GM21367 (cell line): Measurements from ENCODE around the gene DACH2.

Experiments
- ATAC-seq: cut with Tn5 transposase; IDR thresholded peaks from one replicate; pipeline ENCODE4 v1.9.1; 2021; ENCODE audit not compliant: unreplicated experiment

The DACH2 gene

DNA sequence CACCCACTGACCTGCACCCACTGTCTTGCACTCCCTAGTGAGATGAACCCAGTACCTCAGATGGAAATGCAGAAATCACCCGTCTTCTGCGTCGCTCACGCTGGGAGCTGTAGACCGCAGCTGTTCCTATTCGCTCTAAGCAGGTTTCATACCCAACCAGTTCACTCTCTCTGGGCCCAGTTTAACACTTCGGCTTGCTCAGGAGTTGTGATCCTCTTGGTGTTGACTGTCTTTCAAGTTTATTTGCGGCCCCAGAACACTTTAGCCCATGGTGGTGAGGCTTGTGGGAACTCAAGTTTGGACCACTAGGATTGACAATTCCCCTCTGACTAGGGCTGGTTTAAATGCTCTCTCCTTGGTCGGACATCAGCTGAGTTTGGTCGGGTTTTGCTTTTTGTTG, 147.0 kb downstream of the DACH2 start:
- no peak for ATAC-seq

DNA sequence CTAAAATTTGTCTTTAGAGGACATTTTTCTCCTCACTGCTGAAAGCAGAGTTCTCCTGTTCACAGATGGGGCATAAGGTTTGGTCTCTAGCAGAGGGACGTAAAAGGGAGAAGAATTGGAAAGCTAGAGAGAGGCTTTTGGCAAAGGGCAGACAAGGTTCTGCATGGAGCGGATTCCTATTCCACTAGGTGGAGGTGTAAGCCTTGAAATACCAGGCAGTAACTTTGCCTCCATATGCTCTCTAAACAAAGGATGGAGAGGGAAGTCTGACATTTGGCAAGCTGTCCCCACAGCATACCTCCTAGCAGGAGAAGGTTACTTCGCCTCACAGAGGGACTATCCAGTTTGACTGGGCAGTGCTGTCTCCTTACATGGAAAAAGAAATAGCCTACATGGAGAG, 174.7 kb downstream of the DACH2 start:
- no peak for ATAC-seq

DNA sequence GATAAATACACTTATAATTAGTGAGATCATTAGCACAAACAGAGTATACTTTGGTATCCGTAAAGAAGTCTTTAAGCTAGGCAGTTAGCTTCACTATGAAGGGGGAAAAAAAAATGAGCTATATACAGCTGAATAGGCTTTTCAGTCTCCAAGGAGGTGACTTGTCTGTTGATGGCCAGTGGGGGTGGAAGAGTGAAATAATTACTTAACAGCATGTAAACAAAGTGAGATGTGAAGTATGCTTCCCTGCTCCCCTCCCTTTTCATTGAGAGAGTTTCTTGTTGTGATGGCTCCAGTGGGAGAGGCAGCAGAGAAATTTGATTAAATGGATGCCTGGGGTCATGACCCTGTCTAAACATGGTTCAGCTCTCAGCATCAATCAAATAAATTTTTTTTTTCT, 180.9 kb downstream of the DACH2 start:
- ATAC-seq, result no peak

DNA sequence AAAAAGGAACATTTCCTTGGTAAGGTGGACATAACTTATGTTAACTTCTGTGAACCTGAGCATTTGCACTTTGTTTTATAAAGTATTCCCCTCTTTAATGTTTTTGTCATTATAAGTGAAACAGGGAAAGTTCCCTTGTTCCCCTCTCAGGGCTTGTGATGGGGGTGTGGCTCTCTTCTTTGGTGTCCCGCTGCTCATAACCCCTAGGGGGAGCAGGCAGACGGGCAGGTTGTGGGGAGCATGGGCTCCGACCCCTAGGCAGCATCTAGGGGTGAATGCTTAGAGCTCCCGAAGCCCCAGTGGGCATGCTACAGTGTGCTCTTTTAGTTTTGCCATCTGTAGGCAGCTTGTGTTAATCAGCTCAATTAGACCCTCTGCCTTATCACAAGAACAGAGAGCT, 200.4 kb downstream of the DACH2 start:
- ATAC-seq, result no peak

DNA sequence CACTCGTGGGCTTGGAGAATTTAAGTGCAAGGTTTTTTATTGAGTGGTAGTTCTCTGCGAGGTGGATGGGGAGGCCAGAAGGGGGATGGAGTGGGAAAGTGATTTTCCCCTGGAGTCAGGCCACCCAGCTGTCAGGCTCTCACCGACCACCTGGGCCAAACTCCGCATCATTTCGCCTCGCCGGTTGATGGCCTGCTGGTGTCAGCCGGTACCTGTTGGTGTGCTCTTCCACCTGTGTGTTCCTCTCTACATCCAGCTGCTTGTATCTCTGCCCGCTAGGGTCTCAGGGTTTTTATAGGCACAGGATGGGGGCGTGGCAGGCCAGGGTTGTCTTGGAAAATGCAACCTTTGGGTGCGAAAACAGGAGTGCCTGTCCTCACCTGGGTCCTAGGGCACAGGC, 200.9 kb downstream of the DACH2 start:
- no peak for ATAC-seq

DNA sequence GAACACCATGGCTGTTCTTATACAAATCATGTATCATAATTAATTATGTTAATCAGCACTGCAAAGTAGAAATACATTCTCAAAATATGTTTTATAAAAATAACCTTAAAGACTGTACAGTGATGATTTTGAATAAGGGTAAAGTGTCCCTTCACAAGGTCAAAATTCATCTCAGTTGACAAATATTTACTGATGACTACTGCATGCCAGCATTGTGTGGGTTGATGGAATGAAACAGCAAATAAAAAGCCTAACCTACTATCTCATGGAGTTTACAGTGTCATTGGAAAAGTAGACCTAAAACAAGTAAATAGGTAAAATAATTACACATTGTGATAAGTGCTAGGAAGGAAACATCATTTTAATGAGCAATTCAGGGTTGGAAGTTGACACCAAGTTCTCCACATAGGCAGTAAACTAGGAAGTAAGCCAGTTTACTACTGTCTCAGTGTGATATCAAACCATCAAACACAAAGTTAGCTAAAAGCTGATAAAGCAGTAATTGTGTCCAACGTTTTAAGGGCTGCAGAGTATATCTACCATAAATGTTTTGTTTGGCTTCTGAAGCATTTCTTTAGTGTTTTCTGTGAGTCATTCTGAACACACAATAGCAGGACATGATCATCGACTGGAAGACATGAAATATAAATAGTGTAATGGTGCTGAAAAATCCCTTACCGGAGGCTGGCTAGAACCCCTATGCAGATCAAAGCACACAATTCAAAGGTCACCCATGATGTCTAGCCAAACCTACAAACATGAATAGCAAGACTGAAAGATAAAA, 221.8 kb downstream of the DACH2 start:
- no peak for ATAC-seq

DNA sequence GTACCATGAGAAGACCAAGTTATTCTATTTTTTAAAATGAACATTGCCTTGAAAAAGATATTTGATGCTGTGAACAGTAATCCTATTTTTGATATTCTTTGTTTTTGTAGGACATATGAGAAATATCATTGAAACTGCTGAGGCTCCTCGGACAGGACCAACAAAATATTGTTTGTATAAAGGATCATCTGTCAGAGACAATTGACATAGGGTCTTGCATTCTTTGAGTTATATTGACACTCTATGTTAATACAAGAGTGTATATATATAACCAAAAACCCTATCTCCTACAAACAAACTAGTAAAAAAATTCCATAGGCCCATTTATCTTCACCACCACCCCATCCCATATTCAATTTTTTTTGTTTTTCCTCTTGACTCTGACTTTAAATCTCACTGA, 222.7 kb downstream of the DACH2 start:
- no peak for ATAC-seq

DNA sequence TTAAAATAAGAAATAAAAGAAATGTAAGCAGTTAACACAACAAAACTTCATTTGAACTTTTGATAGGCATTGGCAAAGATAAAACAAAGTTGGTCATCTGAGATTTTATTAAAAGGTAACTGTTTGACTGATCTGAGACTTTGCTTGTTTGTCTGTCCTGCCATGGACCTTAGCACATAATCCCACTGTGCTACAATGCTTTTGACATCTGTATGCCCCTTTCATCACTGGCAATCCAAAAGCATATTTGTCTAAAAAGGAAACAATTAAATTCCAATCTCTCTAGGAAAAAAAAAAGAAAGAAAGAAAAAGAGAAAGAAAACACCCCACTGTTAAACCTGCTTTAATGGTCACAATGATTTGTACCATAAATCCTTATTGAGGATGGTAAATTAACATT, 231.0 kb downstream of the DACH2 start:
- no peak for ATAC-seq

DNA sequence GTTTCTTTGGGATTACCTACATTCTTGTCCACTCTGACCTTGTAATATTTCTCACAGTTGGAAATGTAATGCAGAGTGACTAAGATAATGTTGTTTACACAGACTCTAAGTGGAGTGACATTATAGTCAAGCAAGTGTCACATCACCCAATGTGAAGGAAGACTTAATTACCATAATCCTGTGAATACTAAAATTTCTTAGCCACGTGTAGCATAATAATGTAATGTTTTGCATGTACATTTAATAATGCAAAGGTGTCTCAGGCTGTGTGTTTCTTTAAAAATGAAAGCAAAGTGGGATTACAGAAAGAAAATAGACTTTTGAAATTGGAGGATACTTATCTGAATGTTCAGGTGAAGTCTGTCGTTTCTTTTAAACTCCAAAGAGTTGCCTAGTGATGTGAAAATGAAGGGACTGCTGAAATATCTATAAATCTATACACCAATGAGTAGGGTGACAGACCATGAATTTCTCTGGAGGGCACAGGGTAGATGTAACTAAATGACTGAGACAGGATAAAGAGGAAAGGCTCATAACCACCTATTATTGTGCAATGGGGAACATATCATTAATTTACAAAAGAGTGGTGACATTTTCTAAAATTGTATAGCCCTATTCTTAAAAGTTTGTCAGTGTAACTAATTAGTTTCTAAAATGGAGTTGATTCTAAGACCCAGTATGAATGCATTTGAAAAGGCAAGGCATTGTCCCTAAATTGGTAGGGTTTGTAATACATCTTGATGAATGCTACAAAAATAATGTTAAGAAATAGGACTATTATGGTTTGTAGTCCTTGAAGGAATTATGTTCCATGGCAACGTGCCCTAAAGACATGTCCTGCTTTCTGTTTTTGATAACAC, 235.7 kb downstream of the DACH2 start:
- no peak for ATAC-seq

DNA sequence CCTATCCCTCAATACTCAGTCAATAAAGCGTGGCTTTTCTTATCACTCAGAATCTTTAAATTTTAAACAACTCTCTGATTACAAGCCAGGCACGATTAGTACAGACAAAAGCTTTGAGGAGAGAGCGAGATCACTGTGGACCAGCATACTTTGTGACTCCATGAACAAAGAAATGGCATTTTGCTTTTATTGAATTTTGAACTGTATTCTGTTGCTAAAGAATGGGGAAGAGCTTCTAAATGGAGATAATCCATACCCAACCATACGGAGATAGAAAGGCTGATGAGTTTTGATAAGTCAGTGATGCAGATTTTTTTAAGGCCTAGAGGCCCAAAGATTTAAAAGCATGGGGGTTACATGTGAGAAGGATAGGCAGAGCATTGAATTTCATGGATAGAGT, 259.1 kb downstream of the DACH2 start:
- no peak for ATAC-seq

DNA sequence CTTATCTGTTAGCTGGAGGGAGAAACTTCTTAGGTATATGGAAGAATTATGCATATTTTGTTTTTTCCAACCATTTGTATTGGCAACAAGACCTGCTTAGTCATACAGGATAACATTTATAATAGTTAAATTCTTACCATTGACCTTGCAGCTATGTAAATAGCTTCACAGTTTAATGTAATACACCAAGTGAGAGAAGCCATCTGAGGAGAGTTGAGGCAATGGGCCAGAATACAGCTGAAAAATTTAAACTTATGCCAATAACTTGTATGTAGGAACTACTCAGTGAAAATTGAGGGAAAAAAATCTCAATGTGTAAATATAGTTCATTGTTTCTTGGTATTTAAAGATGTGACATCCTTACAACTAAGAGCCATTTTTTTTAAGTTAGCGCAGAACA, 273.5 kb downstream of the DACH2 start:
- ATAC-seq, result no peak

DNA sequence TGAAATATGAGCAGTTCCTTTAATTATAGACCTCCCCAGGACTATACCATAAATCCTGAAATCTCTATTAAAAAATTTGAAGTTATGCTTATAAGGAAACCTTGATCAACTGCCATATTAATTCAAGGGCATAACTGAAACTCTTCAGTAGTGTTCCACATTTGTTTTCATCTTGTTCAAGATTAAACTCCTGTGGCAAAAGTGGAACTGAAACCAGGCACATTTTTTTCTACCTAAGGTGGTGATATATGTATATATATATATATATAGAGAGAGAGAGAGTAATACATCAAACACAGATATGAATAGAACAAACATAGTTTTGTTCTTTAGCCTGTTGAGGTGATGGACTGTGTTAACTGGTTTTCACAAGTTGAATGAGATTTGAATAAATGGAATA, 287.9 kb downstream of the DACH2 start:
- no peak for ATAC-seq

DNA sequence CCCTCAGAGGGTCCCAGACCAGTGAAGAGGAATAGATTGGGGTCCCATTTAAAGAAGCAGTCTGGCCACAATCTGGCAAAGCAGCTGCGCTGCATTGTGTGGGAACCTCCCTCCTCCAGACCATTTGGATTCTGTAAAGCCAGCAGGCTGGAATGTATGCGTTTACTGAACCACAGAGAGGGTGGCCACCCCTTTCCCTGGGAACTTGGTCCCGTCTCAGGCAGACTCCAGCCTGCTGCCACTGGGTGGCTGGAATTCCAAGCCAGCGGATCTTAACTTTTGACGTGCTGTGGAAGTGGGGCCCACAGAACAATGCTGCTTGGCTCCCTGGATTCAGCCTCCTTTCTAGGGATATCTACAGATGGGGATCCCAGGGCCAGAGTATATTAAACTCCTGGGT, 307.2 kb downstream of the DACH2 start:
- ATAC-seq, result no peak

DNA sequence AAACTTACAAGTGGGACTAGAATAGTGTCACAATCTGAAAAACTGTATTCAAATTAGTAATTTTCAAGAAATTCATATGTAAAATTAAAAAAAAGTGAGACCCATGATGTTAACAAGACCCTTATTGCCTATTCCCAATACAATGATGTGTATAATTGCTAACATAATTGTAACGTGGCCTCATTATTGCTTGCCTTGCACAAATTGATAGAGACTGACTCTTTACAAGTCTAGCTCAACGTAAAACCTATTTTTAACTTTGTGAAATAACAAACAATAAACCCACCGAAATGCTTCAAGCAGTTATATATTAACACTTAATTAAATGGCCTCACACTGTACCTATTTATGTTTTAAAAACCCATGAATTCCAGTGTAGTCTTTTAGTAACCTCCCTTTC, 312.5 kb downstream of the DACH2 start:
- ATAC-seq, result no peak

DNA sequence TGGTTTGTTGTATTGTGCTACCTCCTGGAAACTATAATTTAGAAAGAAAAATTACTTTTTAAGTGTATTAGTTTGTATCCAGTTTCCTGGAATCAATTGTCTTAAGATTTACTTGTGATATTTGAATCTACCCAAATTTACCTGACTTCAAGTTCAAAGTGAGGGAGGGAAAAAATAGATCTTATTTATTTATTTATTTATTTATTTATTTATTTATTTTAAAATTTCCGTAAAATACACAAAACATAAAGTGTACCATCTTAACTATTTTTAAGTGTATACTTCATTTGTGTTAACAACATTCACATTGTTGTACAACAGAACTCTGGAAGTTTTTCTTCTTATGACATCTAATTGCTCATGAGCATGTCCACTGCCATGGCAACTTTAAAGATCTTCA, 356.0 kb downstream of the DACH2 start:
- ATAC-seq, result no peak

DNA sequence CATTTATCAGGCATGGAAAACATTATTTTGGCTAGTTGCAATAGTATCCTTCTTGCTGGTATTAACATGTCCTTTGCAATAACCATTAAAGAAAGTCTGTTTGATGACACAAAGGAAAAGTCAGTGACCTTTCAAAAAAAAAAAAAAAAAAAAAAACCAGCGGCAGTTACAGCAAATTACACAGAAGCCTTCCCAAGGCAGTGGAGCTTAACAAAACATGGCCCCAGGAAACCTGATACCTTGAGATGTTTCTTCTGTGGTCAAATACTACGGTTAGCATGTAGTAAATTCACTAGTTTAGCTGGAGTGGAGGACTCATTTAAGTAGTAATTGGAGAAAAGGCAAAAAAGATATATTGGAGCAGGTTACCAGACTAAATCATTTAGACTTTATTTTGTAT, 359.1 kb downstream of the DACH2 start:
- ATAC-seq, result no peak

DNA sequence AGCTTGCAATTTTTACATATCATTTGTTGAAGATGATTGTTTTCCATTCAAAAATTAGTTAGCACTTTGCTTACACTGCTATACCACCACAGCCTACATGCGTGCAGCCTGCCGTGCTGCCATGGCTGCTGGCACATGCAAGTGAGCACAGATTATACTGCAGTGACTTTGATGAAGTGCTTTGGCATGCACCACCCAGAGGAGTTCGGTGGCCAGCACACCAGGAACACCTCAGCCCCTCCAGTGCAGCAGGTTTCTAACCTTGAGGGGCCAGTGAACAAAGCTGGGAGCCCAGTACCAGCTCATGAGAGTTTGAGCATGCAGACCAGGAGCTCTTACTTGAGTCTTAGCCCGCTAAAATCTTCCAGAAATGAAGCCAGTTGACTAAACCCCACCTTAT, 431.5 kb downstream of the DACH2 start:
- no peak for ATAC-seq

DNA sequence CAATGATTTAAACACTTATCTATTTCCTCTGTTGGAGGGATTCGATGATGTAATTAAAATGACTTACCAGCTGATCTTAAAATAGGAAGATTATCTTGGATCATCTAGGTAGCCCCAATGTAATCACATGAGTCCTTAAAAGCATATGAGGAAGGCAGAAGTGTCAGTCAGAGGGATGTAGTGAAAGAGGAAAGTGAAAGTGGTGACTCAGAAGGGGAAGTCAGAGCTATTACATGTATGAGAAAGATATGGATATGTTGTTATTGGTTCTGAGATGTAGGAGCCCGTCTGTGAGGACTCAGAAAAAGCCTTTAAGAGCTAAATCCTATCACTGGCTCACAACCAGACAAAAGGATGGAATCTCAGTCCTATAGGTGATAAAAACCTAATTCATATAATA, 456.4 kb downstream of the DACH2 start:
- no peak for ATAC-seq

DNA sequence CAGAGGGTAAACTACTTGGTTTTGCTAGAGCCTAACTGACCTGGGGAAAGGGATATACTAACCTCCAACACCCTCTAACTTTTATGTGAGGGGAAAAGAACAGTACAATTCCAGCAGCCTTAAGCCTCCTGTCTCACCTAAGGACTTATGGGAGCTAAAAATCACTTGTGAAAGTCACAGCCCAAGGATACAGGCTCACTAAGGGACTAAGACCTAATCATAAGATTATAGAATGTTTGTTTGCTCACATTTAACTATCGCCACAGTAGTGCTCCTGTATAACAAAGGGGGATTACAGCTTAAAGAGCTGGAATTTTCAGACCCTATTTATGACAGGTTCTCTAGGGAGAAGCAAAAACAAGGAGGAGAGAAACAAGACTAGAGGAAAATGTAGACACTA, 548.7 kb downstream of the DACH2 start:
- no peak for ATAC-seq

DNA sequence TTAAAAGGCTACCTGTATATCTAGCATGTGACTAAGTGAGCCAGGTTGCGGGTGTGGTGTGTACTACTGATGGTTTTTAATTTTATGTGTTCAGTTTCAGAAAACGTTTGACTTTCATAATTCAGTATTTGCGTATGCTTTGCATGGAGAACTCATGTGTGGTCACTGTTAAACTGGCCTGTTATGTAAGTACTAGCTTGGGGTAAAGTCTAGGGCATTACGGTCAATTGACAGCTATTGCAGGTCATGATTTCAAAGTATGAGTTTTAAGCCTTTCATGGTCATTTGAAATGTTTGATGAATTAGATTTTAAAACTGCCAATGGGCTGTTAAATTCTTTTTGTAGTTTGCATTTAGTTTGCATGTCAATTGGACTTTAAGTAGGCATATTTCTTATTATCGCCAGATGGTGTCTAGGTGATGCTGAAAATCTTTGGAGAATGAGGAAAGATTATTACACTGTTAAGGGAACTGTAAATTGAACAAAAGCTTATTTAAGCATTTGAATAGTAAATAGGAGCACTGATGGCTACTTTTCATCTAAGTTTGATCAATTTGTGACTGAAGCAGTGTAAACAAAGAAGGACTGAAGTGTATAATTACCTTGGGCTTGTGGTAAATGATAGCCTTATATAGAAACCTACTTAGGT, 563.4 kb downstream of the DACH2 start:
- ATAC-seq, result no peak

DNA sequence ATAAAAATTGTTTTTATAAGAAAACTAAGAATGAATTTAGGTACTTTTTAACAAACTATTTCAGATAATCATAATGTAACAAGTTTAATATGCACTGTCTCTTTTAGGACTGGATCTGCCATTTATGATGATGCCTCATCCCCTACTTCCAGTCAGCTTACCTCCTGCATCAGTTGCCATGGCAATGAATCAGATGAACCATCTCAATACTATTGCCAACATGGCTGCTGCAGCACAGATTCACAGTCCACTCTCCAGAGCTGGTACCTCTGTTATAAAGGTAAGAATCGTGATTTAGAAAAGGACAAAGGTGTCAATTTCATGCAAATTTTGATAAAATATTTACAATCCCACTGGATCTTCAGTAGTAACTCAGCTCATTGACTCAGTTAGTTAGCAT, 566.2 kb downstream of the DACH2 start:
- ATAC-seq, result no peak

DNA sequence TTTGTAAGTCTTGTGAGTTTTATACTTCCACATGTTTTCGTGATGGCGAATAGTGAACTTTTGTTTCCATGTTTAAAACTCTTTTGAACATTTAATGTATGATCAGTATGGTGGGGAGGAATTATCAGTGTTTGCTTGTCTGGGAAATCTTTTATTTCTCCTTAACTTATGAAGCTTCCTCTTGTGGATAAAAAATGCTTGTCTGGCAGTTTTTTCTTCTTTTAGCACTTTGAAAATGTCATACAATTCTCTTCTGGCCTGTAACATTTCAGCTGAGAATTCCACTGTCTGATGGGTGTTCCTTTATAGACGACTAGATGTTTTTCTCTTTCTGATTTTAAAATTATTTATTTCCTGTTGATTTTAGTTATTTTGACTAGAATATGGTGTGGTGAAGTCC, 576.0 kb downstream of the DACH2 start:
- ATAC-seq, result no peak
